ENCODE results near the gene VPS16. TPM values are rescaled to one million over a fixed set of nuclear protein-coding genes. Genes with fewer than 3 reads are reported as not detected.

The VPS16 gene
- 46.0 and 48.9 TPM in 2 replicates for total RNA-seq

DNA sequence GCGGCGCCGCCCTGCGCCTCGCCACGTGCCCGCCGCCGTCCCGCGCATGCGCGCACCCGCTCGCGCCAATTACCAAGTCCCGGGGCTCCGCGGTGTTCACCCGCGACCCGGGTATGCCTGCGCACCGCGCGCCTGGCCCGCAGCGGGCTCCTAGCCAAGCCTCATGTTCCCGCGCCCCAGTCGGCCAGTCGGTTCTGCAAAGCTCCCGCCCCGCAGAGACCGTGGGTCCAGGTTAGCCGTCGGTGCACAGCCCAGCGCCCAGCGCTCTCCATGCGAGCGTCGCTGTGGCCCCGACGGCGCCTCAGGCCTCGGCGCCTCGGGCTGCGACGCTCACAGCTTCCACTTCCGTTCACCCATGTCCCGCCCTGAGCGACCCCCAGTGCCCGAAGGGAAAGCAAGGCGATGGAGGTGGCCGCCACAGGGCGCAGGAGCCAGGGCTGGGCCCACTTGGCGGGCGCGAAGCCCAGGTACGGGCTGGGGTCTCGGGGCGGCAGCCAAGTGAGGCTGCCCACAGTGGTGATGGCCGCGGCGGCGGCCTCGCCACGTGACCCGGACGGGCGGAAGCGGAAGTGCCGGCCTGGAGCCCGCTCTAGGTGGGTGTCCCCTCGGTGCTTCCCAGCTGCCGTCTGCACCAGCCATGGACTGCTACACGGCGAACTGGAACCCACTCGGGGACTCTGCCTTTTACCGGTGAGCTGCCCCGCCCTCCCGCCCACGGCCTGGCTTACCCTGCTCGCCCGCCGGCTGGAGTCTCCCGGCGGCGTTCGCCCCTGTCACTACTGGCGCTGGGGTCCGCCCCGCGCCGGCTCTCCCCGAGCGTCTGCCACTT, at the start of gene VPS16, which contains the start of gene PCED1A:
TSS of gene VPS16 (plus strand) at position 608 of the 829 bp plus-strand sequence. CDS start at position 638, 30 bp downstream.
TSS of gene PCED1A (minus strand) at position 518 of the 829 bp plus-strand sequence. CDS start 743 bp downstream, outside the sequence.
- Mint-ChIP-seq H3K4me1 (ENCODE audit: low read depth) (peaks cover 32% of the 10 kb centered on the region), H3K4me3 (peak within 1 kb of the TSS; percentile 92), H3K27me3 (ENCODE audit: insufficient read depth) (no peaks in the 10 kb centered on the region), H3K9me3 (no peaks in the 10 kb centered on the region), H3K36me3 (ENCODE audit: low read depth) (peaks cover 26% of the 10 kb centered on the region), H3K27ac (peak within 1 kb of the TSS; percentile 88)
- intact Hi-C loops (cut with micrococcal nuclease), result loop anchor here (1.0 kb wide), 2 partner anchors 8 to 33 kb away; partner anchors contain the start of gene PTPRA
- DNase-seq (ENCODE audit: low spot score), result peak; percentile 86

DNA sequence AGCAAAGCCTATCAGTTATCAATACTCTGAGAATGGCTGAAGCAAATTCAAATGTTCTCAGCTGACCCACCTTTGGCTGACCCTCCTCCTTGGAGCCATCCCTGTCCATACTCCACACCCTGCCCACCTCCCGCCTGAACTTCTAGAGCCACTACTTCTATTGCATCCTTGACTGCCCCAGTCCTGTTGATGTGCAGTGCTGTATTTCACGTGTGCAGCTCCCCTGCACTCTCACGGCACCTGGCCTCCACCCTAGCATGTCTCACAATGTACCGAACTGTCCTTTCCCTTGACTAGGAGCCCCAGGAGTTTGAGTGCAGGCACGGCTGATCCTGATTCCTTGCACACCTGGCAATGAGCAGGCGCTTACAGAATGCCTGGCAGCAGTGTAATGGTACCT, 47.1 kb upstream of the VPS16 start:
- Mint-ChIP-seq H3K27ac (no peak overlapping the region), H3K4me1 (ENCODE audit: low read depth) (no peaks in the 10 kb centered on the region), H3K4me3 (no peak overlapping the region), H3K9me3 (no peaks in the 10 kb centered on the region), H3K36me3 (ENCODE audit: low read depth) (no peaks in the 10 kb centered on the region), H3K27me3 (ENCODE audit: insufficient read depth) (peaks cover 36% of the 10 kb centered on the region)
- DNase-seq (ENCODE audit: low spot score), result no peak
- intact Hi-C loops (cut with micrococcal nuclease), result no loop called here

GRCh38 chr20:2794202-2794748, 46.3 kb upstream of the VPS16 start:
- no peak for DNase-seq (ENCODE audit: low spot score)
- no peak overlapping the region for H3K27ac Mint-ChIP-seq
- peaks cover 6% of the 10 kb centered on the region for H3K4me1 Mint-ChIP-seq (ENCODE audit: low read depth)
- no peaks in the 10 kb centered on the region for H3K36me3 Mint-ChIP-seq (ENCODE audit: low read depth)
- no peak overlapping the region for H3K4me3 Mint-ChIP-seq
- peaks cover 37% of the 10 kb centered on the region for H3K27me3 Mint-ChIP-seq (ENCODE audit: insufficient read depth)
- intact Hi-C loops (cut with micrococcal nuclease), result no loop called here
- H3K9me3 Mint-ChIP-seq, result no peaks in the 10 kb centered on the region

GRCh38 chr20:2794866-2795447, 45.6 kb upstream of the VPS16 start:
- Mint-ChIP-seq H3K27me3 (ENCODE audit: insufficient read depth) (peaks cover 37% of the 10 kb centered on the region), H3K9me3 (no peaks in the 10 kb centered on the region), H3K27ac (no peak overlapping the region), H3K4me1 (ENCODE audit: low read depth) (peaks cover 12% of the 10 kb centered on the region), H3K36me3 (ENCODE audit: low read depth) (peaks cover 3% of the 10 kb centered on the region), H3K4me3 (no peak overlapping the region)
- no peak for DNase-seq (ENCODE audit: low spot score)
- intact Hi-C loops (cut with micrococcal nuclease), result no loop called here

- H3K27me3 Mint-ChIP-seq (ENCODE audit: insufficient read depth), result peaks cover 35% of the 10 kb centered on the region
- intact Hi-C loops (cut with micrococcal nuclease), result no loop called here
- no peak overlapping the region for H3K27ac Mint-ChIP-seq
- DNase-seq (ENCODE audit: low spot score), result no peak
- peaks cover 5% of the 10 kb centered on the region for H3K36me3 Mint-ChIP-seq (ENCODE audit: low read depth)
- H3K4me1 Mint-ChIP-seq (ENCODE audit: low read depth), result peaks cover 15% of the 10 kb centered on the region
- no peaks in the 10 kb centered on the region for H3K9me3 Mint-ChIP-seq
- H3K4me3 Mint-ChIP-seq, result no peak overlapping the region
Measured at GRCh38 chr20:2795451-2795850, 45.1 kb upstream of the VPS16 start.

GRCh38 chr20:2796011-2796660, 44.4 kb upstream of the VPS16 start:
- no peaks in the 10 kb centered on the region for H3K9me3 Mint-ChIP-seq
- peaks cover 21% of the 10 kb centered on the region for H3K4me1 Mint-ChIP-seq (ENCODE audit: low read depth)
- no peak overlapping the region for H3K27ac Mint-ChIP-seq
- H3K4me3 Mint-ChIP-seq, result no peak overlapping the region
- intact Hi-C loops (cut with micrococcal nuclease), result no loop called here
- no peak for DNase-seq (ENCODE audit: low spot score)
- peaks cover 5% of the 10 kb centered on the region for H3K36me3 Mint-ChIP-seq (ENCODE audit: low read depth)
- peaks cover 37% of the 10 kb centered on the region for H3K27me3 Mint-ChIP-seq (ENCODE audit: insufficient read depth)

GRCh38 chr20:2797136-2797983, 43.2 kb upstream of the VPS16 start:
- peaks cover 50% of the 10 kb centered on the region for H3K27me3 Mint-ChIP-seq (ENCODE audit: insufficient read depth)
- DNase-seq (ENCODE audit: low spot score), result no peak
- H3K4me3 Mint-ChIP-seq, result no peak overlapping the region
- H3K9me3 Mint-ChIP-seq, result no peaks in the 10 kb centered on the region
- peaks cover 5% of the 10 kb centered on the region for H3K36me3 Mint-ChIP-seq (ENCODE audit: low read depth)
- intact Hi-C loops (cut with micrococcal nuclease), result no loop called here
- H3K27ac Mint-ChIP-seq, result no peak overlapping the region
- peaks cover 28% of the 10 kb centered on the region for H3K4me1 Mint-ChIP-seq (ENCODE audit: low read depth)

DNA sequence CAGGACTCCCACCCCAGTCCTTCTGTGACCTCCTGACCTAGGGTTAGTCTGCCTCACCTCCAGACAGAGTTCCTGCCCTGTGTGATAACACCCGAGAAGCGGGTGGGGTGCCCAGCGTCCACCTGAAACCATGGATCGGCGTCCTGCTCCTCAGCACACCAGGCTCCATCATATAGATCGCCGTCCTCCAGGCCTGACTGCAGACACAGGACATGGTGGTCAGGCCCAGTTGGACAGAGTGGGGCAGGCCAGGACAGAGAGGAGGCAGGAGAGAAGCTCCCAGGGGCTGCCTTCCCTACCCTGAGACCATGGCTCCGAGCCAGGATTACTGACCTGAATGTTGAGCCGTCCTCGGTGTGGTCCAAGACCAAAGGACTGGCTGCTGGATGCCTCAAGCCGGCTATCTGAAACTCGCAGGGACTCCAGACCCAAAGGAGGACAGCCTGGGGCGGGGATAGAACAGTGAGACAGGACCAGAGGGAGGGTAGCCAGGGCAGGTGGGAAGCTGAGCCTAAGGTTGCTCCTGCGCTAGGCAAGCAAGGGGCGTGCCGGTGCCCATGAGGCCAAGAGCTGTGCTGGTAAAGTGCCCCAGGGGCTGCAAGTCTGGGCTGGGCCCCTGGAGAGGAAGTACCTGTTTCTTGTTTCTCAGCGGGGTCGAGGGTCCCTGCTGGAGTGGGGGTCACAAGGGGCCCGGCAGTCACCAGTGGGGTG, 42.3 kb upstream of the VPS16 start:
- H3K9me3 Mint-ChIP-seq, result no peaks in the 10 kb centered on the region
- peaks cover 28% of the 10 kb centered on the region for H3K4me1 Mint-ChIP-seq (ENCODE audit: low read depth)
- no peak for DNase-seq (ENCODE audit: low spot score)
- intact Hi-C loops (cut with micrococcal nuclease), result no loop called here
- no peak overlapping the region for H3K4me3 Mint-ChIP-seq
- H3K27ac Mint-ChIP-seq, result no peak overlapping the region
- H3K27me3 Mint-ChIP-seq (ENCODE audit: insufficient read depth), result peaks cover 57% of the 10 kb centered on the region
- H3K36me3 Mint-ChIP-seq (ENCODE audit: low read depth), result peaks cover 8% of the 10 kb centered on the region

DNA sequence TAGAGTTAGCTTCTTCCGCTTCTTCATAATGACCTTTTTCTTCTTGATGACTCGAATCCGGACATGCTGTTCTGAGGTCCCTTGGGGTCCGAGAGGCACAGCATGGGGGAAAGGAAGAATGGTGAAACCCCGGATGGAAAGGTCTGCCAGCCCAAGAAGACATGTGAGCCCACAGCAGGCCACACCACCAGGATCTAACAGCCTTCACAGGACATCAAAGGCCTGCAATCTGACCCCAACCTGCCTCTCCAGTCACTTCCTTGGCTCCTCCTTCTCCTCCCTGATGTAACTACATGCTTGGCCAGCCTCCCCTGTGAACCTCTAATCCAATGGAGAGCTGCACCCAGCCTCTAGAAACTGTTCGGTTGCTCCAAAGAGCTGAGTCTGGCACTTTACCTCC, 41.7 kb upstream of the VPS16 start:
- peaks cover 8% of the 10 kb centered on the region for H3K36me3 Mint-ChIP-seq (ENCODE audit: low read depth)
- H3K9me3 Mint-ChIP-seq, result no peaks in the 10 kb centered on the region
- H3K4me3 Mint-ChIP-seq, result peak overlapping the region; percentile 86
- no peak for DNase-seq (ENCODE audit: low spot score)
- intact Hi-C loops (cut with micrococcal nuclease), result no loop called here
- H3K27me3 Mint-ChIP-seq (ENCODE audit: insufficient read depth), result peaks cover 57% of the 10 kb centered on the region
- H3K4me1 Mint-ChIP-seq (ENCODE audit: low read depth), result peaks cover 28% of the 10 kb centered on the region
- no peak overlapping the region for H3K27ac Mint-ChIP-seq

- Mint-ChIP-seq H3K27ac (no peak overlapping the region), H3K27me3 (ENCODE audit: insufficient read depth) (peaks cover 61% of the 10 kb centered on the region), H3K36me3 (ENCODE audit: low read depth) (peaks cover 8% of the 10 kb centered on the region), H3K9me3 (no peaks in the 10 kb centered on the region), H3K4me3 (peak overlapping the region; percentile 86), H3K4me1 (ENCODE audit: low read depth) (peaks cover 28% of the 10 kb centered on the region)
- intact Hi-C loops (cut with micrococcal nuclease), result no loop called here
- no peak for DNase-seq (ENCODE audit: low spot score)
Measured at GRCh38 chr20:2799271-2799670, 41.3 kb upstream of the VPS16 start.

GRCh38 chr20:2799688-2800520, 40.6 kb upstream of the VPS16 start:
- Mint-ChIP-seq H3K4me1 (ENCODE audit: low read depth) (peaks cover 28% of the 10 kb centered on the region), H3K4me3 (peak overlapping the region; percentile 86), H3K36me3 (ENCODE audit: low read depth) (peaks cover 8% of the 10 kb centered on the region), H3K27ac (peak overlapping the region; percentile 61), H3K27me3 (ENCODE audit: insufficient read depth) (peaks cover 67% of the 10 kb centered on the region), H3K9me3 (no peaks in the 10 kb centered on the region)
- no peak for DNase-seq (ENCODE audit: low spot score)
- intact Hi-C loops (cut with micrococcal nuclease), result no loop called here
